ENCODE measurements around the gene SPAAR. TPM values are rescaled to one million over a fixed set of nuclear protein-coding genes. Genes with fewer than 3 reads are reported as not detected.

The SPAAR gene
- total and polyA plus RNA-seq, 7 donors = 2.5 to 4.6 (median 3.6) TPM

DNA sequence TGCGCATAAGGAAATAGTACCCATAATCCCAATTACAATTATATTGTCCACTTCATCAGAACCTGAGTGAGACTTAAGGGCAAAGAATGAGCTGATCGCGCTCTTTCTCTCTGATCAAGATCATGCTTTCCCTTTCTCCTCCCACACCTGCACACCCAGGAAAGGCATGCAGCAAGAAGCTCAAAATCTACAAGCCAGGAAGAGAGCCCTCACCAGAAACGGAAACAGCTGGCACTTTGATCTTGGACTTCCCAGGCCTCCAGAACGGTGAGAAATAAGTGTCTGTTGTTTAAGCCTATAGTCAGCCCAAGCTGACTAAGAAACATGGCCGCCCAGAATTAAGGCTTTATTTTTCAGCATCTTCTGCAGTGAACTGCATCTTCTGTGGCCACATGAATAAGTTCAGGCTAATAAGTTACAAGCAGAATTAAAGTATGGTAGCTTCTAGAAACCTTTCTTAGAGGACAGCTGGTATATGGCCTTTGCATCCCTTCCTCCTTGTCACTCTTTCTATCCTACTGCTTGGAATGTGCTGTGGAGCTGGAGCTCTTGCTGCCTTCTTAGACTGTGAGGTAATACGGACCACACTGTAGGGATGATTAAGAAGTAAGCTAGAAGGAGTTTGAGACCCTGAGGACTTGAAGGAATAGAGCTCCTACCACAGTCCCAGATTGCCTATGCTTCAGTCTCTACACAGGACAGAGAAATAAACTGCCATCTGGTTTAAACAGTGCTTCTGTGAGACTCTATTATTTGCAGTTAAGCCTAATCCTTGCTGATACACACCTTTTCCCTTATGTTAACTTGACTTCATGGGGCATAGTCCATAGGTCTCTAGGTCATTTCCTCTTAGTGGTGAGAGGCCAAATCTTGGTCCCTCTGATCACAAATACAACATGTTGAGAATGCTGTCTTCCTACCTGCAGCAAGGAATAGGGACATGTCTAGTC lies 31.4 kb downstream of the SPAAR start:
- Histone ChIP-seq H3K36me3 (ENCODE audit: insufficient read depth in 1 of 2, low read depth in 1 of 2) (no peaks in the 10 kb centered on the region), H3K9me3 (no peaks in the 10 kb centered on the region), H3K4me1 (peaks cover 7% of the 10 kb centered on the region), H3K4me3 (no peak overlapping the region), H3K27me3 (ENCODE audit: insufficient read depth in 3 of 3, low read length in 2 of 3) (no peaks in the 10 kb centered on the region), H3K27ac (no peak overlapping the region)
- intact Hi-C loops (cut with DNase I) = no loop called here
- ATAC-seq (no peak), DNase-seq (no peak)
- 64 to 73% (median 67%) methylated on average over 7 of the region's 7 CpGs for WGBS, 3 donors
- TF ChIP-seq CTCF (IDR thresholded peaks at IDR 0.05) = no peak

DNA sequence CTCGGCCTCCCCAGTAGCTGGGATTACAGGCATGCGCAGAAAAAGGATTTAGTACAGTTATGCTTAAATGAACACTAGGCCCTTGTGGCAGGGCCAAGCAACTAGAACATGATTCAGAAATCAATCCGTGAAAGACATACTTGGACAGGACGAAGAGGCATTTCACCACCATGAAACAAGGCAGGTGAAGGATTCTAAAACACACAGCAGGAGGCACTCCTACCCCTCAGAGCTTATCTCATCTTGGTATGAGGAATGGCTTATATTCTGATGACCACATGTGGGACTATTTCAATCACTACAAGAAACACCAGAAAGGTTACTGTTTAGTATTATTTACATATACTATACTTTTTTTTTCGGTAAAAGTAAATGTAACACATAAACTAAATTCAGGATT lies 33.0 kb downstream of the SPAAR start:
- Histone ChIP-seq H3K9me3 (no peaks in the 10 kb centered on the region), H3K27ac (no peak overlapping the region), H3K4me1 (peaks cover 7% of the 10 kb centered on the region), H3K36me3 (ENCODE audit: insufficient read depth in 1 of 2, low read depth in 1 of 2) (no peaks in the 10 kb centered on the region), H3K27me3 (ENCODE audit: insufficient read depth in 3 of 3, low read length in 2 of 3) (no peaks in the 10 kb centered on the region), H3K4me3 (no peak overlapping the region)
- no peak for DNase-seq
- WGBS, 3 donors = 53 to 79% (median 60%) methylated on average over 5 of the region's 5 CpGs
- intact Hi-C loops (cut with DNase I) = no loop called here
- ATAC-seq = no peak
- TF ChIP-seq CTCF (IDR thresholded peaks at IDR 0.05) = no peak

DNA sequence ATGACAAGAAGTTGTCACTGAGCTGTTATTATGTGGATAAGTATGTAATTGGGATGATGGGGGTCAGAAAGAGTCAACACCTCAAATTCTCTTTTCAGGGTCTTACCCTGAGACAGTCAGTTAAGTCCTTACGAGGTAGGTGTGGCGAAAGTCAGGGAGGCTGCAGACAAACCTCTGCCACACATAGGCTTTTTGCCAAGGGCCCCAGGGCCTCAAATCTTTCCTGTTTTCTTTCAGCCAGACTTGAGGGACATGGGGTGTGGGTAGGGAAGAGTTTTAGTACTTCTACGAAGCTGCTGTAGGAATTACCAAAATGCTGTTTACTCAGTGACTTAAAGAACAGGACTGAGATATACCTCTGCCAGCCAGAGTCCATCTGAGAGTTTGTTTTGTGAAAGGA lies 34.9 kb downstream of the SPAAR start:
- TF ChIP-seq CTCF (IDR thresholded peaks at IDR 0.05) = no peak
- Histone ChIP-seq H3K27me3 (ENCODE audit: insufficient read depth in 3 of 3, low read length in 2 of 3) (no peaks in the 10 kb centered on the region), H3K4me1 (peaks cover 7% of the 10 kb centered on the region), H3K4me3 (no peak overlapping the region), H3K27ac (no peak overlapping the region), H3K9me3 (no peaks in the 10 kb centered on the region), H3K36me3 (ENCODE audit: insufficient read depth in 1 of 2, low read depth in 1 of 2) (no peaks in the 10 kb centered on the region)
- intact Hi-C loops (cut with DNase I) = no loop called here
- no peak for ATAC-seq
- no peak for DNase-seq
- 83 to 92% (median 90%) methylated on average over 3 of the region's 3 CpGs for WGBS, 3 donors

- WGBS, 3 donors = 74 to 91% (median 75%) methylated on average over 3 of the region's 3 CpGs
- no peak overlapping the region for H3K4me3 ChIP-seq
- TF ChIP-seq CTCF (IDR thresholded peaks at IDR 0.05) = no peak
- H3K27ac ChIP-seq = peak overlapping the region; percentile 6
- intact Hi-C loops (cut with DNase I) = loop anchor here (1.0 to 5.0 kb wide), 2 partner anchors 38 to 42 kb away; partner anchors contain the start of genes HRCT1 (in 1 of the 2) and SPAAR (in 1 of the 2)
- H3K9me3 ChIP-seq = no peaks in the 10 kb centered on the region
- DNase-seq (no peak), ATAC-seq (peak in 1 of 4 donors; percentile 32)
- no peaks in the 10 kb centered on the region for H3K36me3 ChIP-seq (ENCODE audit: insufficient read depth in 1 of 2, low read depth in 1 of 2)
- H3K27me3 ChIP-seq (ENCODE audit: insufficient read depth in 3 of 3, low read length in 2 of 3) = no peaks in the 10 kb centered on the region
- H3K4me1 ChIP-seq = peaks cover 7% of the 10 kb centered on the region
Observed at GRCh38 chr9:35944841-35945240, 35.6 kb downstream of the SPAAR start.
